ENCODE measurements around the gene GTF3C2.

The GTF3C2 gene

GRCh38 chr2:27356382-27357181 is at the start of gene GTF3C2:
Gene GTF3C2, minus strand, starts transcription at chr2:27356764. Its CDS starts 13,210 bp downstream, at chr2:27343554.
- peak; percentile 98 for DNase-seq

- DNase-seq = no peak
Measured at GRCh38 chr2:27400348-27401135, 44.0 kb upstream of the GTF3C2 start.

GRCh38 chr2:27398962-27399361 is 42.4 kb upstream of the GTF3C2 start:
- DNase-seq = no peak

- DNase-seq = no peak
Measured at GRCh38 chr2:27393225-27393624, 36.7 kb upstream of the GTF3C2 start.

- no peak for DNase-seq
Measured at GRCh38 chr2:27390822-27391679, 34.5 kb upstream of the GTF3C2 start.

DNA sequence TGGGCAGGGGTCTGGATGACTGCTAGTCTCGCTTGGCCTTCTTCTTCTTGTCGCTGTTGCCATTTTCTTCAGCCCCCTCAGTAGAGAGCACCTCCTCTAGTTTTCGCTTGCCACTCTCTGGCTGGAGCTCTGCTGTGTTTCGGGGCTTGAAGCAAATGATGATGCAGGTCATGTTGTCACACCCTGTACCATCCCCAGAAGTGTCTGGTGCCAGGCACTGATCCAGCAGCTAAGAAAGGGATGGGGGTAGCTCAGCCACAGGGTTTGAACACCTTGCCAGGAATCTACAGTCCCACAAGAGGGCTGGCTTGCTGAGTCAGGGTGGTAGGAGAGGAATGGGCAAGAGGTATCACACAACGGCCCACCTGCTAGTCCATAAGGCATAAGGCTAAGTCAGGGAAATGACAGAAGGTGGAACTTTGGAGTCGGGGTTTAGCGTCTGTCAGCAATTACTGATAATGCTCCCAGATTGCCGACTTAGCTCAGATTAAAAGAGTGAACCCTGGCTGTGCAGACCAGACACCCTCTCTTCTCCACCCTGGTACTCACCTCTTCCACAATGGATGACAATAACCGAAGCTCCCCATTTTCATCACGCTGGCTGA is 25.1 kb upstream of the GTF3C2 start:
- DNase-seq = no peak

DNA sequence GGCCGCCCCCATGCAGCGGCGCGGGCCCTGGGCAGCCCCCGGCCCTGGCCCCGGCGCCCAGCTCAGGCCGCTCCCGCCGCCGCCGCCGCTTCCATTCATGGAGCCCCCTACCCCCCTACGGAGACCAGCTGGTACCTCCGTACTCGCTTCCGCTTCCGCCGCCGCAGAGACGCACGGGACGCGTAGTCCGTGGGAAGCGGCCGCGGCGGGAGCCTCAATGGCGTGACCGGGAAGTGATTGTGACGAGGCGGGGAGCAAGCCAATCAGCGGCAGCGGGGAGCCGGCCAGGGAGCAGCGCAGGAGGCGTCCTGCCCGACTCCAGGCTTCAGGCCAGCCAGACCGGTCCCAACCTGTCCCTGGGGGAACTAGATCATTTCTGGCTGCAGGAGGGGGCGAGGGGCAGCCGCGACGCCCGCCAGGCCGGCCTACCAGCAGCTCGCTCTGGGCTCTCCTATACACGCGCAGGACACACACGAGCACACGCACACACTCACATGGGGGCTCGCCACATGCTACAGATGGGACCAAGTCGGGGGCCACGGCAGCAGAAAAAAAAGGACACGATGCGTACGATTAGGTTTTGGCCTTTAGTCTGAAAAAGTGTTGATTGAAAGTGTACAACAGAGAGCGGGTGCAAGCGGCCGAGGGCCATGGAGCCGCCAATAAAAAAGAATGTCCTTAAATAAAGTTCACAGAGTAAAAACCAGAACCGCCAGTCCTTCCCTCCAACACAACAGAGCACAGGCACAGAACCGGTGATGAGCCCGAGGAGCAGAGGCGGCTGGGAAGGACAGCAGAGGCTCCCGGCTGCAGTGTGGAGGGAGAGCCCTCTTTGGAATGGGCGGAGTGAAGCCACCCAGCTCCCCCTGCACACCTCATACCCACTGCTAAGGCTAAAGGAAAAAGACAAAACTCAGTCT is 24.3 kb upstream of the GTF3C2 start, which contains the start of gene ZNF513:
ZNF513 (minus strand) TSS at position 109 of the 920 bp plus-strand sequence. CDS start 208 bp downstream, outside the sequence.
- peak; percentile 97 for DNase-seq

DNA sequence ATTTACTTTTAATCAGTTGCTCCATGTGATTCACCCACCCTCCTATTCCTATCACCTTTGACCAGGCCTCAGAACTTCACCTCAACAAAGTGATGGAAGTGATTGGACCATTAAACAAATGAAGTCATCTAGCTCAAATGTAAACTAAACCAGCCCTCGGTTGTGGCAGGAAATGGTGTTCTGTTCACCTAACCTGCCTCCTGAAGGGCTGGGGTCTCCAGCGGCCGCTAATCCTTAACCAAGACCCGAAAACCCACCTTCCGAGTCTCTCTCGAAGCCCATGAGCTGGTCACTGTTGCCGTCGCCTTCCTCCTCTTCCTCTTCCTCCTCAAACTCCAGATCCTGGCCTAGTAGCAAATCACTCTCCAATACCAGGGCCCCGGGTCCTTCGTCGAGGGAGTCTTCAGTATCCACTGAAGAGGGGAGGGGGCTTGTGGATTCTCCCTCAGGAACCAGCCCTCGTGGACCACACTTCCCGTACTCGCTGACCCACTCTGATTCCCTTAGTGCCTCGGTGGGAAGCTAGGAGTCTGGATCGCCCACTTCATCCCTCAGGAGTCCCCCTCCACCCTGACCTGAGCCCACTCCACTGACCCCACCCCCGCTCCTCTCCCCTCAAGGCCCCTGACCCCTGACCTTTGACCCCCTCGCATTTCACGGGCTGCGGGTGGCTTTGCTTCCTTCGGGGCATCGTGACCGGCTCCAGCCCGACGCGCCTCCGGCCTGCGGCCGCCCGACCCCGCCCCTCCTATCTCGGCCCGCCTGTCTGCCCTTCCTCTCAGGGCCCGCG is 23.5 kb upstream of the GTF3C2 start:
- DNase-seq = peak; percentile 34

DNA sequence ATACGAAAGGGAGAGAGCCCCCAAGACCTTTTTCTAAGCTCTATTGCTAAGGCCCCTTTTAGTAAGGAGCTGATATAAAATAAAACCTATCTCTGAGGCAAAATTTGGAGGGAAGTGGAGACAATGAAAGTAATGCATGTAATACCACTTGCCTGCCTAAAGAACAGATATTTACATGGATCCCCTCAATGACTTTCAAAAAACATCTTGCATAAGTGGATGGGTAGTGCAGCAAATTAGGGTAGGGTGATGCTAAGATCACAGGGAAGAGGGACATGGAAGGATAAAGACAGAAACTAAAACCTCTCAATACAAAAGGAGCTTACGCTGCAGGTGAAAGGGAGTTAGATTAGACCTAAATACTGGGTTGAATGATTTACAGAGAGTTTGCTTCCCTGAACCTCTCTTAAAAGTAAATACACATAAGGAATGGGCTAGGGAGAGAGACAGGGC is 22.8 kb upstream of the GTF3C2 start:
- DNase-seq = no peak

DNA sequence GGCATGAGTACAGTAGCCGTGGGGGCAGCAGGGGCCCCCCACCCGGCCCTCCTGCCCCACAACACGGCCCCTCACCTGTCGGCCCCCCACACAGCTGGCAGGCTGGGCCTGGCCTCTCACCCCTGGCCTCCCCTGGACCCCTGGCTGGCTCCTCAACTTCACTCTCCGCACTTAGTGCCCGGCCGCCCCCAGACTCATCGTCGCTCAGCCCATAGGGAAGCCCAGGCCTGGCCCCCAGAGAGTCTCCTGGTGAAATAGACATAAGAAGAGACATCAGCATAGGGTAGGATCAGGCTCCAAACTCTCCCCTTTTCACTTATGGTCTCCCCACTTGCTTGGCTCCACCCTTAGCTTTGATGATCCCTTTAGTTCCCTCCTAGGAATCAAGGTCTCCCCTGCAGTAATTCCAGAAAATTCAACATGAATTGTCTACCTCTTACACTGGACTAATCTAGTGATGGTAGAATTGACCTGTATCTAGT is 22.3 kb upstream of the GTF3C2 start:
- no peak for DNase-seq

DNA sequence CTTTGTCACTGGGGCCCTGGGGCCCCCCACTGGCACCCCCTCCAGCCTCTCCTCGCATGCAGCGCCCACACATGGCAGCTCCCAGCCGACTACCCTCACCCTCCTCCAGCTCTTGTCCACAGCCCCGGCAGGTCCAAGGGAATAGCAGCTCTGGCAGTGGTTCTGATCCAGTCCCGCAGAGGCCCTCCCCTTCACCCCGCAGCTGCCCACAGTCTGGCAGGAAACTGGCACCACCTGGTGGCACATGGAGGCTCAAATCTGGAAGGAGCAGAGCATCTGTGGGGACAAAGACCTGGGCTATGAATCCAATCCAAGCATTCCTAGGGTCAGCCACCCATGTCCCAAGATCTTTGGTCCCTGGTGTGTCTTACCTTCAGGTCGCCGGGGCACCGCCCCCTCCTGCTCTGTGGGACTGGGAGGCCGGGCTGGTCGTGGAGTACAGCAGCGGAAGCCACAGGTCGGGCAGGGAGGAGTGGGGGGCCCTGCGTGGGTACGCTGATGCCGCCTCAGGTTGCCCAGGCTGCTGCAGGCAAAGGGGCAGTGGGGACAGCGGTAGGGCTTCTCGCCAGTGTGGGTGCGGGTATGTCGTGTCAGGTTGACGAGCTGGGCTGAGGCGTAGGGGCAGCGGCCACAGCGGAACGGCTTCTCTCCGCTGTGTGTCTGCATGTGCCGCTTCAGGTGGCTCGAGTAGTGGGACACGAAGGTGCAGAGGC is 21.7 kb upstream of the GTF3C2 start:
- no peak for DNase-seq

DNA sequence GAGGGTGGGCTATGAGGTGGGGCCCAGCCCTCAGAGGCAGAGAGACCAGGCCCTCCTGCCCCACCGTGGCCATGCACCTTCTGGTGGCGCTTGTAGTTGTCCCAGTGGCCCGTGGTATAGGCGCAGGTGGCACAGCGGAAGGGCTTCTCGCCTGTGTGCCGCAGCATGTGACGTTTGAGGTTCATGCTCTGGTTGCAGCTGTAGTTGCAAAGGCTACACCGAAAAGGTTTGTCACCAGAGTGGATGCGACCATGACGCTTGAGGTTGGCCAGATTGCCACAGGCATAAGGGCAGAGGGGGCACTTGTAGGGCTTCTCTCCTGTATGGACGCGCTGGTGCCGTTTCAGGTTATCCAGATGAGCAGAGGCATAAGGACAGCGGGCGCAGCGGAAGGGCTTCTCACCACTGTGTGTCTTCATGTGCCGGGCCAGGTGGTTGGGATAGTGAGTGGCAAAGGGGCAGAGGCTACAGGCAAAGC is 21.1 kb upstream of the GTF3C2 start:
- DNase-seq = no peak

GRCh38 chr2:27376866-27377617 is 20.5 kb upstream of the GTF3C2 start:
- no peak for DNase-seq

DNA sequence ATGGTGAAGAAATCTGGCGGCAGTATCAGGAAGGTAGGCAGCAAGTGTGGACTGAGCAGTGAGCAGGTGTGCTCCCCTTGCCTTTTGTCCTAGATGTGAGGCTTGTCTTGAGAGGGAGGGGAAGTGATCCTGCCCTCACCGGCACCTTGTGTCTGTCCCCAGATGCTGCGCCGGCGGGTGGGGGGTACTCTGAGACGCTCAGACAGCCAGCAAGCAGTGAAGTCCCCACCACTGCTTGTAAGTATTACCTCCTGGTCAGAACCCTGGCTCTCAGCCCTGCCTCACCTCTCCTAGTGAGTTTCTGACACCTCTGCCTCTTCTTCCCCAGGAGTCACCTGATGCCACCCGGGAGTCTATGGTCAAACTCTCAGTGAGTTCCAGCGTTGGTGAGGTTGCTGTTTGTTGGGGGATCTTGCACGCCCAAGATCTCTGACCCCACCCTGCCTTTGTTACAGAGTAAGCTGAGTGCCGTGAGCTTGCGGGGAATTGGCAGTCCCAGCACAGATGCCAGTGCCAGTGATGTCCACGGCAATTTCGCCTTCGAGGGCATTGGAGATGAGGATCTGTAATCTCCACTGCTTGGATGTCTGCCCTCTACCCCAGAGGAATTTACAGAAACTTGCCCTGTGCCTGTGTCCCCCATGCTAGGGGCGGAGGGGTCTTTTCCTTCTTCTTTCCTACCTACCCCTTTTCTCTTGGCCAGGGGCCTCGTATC is 19.7 kb upstream of the GTF3C2 start:
- no peak for DNase-seq

DNA sequence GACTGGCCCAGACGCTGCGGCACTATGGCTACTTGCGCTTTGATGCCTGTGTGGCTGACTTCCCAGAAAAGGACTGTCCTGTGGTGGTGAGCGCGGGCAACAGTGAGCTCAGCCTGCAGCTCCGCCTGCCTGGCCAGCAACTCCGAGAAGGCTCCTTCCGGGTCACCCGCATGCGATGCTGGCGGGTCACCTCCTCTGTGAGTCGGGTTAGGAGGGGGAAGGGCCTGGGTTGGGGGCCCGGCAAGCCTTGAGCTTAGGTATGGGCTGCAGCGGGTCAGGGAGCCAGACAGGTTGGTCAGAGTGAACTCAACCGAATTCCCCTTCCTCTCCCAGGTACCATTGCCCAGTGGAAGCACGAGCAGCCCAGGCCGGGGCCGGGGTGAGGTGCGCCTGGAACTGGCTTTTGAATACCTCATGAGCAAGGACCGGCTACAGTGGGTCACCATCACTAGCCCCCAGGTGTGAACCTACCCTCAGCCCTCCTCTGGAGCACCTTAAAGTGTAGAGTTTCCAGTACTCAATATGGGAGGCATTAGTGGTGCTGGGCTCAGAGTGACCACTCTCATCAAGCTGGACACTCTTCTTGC is 19.0 kb upstream of the GTF3C2 start:
- DNase-seq = no peak

DNA sequence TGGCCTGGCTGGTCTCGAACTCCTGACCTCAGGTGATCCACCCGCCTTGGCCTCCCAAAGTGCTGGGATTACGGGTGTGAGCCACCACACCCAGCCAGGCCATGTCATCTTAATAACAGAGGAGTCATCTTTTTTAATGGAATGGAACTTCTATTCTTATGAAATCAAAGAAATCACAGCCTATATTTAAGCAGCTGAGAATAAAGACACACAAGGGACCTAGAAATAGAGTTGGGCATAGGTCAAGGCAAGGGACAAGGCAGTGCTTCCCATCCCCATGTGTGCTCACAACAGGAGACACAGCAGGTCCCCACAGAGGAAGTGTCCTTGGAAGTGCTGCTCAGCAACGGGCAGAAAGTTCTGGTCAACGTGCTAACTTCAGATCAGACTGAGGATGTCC is 17.0 kb upstream of the GTF3C2 start:
- no peak for DNase-seq

- no peak for DNase-seq
Measured at GRCh38 chr2:27372937-27373336, 16.4 kb upstream of the GTF3C2 start.

Data from NCI-H2227 treated with DMSO at 0.1 percent for 48 hours (cell line).